Measurements from ENCODE around the gene RAP1GDS1.

- TF ChIP-seq PBX3 (IDR thresholded peaks at IDR 0.05) (no peak), USF2 (IDR thresholded peaks at IDR 0.05; ENCODE audit: borderline replicate concordance, low read depth, low read length) (no peak), POLR2AphosphoS5 (IDR thresholded peaks at IDR 0.05; ENCODE audit: low read depth, low read length) (no peak), SMC3 (IDR thresholded peaks at IDR 0.05; ENCODE audit: low read depth, low read length) (no peak)
Measured at GRCh38 chr4:98369322-98369721, 108.1 kb downstream of the RAP1GDS1 start.
